HG02870 (cell line): ENCODE measurements around the gene RABGAP1.

Source experiments
- ATAC-seq: cut with Tn5 transposase; IDR thresholded peaks from one replicate; pipeline ENCODE4 v1.9.1; 2021; ENCODE audit warnings: mild to moderate bottlenecking, moderate library complexity; ENCODE audit not compliant: unreplicated experiment

Gene RABGAP1

DNA sequence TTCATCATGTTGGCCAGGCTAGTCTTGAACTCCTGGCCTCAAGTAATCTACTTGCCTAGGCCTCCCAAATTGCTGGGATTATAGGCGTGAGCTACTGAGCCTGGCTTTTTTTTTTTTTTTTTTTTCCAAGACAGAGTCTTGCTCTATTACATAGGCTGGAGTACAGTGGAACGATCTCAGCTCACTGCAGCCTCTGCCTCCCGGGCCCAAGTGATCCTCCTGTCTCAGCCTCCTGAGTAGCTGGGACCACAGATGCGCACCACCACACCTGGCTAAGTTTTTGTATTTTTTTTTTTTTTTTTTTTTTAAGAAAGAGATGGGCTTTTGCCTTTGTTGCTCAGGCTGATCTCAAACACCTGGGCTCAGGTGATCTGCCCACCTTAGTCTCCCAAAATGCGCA, 66.4 kb downstream of the RABGAP1 start:
- ATAC-seq, result no peak

DNA sequence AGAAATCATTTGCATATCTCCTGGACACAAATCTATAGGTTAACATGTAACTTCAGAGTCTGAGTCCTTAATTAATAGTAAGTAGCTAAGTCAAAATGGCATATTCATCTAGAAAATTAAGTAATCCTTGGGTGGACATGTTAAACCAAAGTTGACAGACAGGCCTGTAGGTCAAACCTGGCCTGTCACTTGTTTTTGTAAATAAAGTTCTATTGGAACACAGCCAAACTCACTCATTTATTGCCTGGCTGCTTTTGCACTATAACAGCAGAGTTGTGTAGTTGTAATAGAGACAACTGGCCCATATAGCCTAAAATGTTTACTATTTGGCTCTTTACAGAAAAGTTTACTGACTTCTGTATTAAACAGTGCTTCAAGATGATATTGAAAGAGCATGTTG, 68.1 kb downstream of the RABGAP1 start:
- ATAC-seq, result no peak

DNA sequence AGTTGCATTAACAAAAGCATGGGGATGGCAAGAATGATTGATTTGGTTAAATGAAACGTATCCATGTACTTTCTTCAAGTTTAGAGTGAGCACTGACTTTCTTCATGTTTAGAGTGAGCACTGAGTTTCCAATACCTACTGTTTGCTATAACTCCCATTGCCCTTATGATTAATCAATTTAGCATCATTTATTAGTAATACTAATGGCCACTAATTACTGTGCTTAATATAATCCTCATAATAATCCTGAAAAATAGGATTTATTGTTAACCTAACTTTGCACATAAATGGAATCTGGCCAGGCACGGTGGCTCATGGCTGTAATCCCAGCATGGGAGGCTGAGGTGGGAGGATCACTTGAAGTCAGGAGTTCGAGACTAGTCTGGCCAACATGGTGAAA, 70.6 kb downstream of the RABGAP1 start:
- no peak for ATAC-seq

DNA sequence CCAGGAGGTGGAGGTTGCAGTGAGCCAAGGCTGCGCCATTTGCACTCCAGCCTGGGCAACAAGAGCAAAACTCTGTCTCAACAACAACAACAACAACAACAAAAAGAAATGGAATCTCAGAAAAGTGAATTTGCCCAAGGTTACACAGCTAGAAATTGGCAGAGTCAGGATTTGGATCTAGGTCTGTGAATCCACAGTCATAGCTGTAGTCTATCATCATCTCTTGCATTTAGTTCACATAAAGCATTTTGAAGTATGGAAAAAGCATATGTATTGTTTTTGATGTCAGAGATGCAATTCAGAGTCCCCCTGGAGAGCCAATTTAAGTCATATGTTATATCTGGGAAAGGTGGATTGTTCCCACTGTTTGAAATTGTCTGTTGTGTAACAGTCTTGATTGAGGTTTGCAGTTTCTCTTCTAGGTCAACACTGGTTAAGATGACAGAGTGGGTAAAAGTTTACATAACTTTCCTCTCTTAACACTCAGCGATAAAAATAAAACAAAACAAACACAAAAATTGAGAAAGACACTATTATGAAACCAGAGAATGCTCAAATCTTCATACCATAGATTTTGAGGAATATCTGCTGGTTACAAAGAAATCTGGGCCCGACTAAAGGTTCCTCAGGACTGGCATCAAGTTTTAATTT, 71.2 kb downstream of the RABGAP1 start:
- no peak for ATAC-seq

- ATAC-seq, result no peak
These were observed 75.8 kb downstream of the RABGAP1 start for GRCh38 chr9:123016631-123017030.

GRCh38 chr9:123020796-123021195, 80.0 kb downstream of the RABGAP1 start:
- no peak for ATAC-seq

DNA sequence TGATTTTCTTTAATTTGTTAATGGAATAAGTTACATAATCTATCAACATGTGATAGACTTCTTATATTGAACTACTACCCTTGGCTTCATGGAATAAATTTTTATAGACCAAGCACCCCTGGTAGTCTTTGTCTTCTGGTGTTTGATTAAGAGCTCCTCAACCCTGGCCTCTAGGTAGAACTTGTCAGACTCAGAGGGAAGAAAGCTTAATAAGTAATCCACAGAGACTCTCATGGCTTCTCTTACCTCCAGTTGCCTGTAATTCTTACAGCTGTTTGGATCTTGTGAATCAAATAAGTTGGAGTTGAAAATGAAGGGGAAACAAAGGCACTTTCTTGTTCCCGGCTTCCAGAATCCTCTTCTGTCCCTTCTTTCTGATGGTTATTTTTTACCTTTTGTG, 85.6 kb downstream of the RABGAP1 start:
- no peak for ATAC-seq

DNA sequence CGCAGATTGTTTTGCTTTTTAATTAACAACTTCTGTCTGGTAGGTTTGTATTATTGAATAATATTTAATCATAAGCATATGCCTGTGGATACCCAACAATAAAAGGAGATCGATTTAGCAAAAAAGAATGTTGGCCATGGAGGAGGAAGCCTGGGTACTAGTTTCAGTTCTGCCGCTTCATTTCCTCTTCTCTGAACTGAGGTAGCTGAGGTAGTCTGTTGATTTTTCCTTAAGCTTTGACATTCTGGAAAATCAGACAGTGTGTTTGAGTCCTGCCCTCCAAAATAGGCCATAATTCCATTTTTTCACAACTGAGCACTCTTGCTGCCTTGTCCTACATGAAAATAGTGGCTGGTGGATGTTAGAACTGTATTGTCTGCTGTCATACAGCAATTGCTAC, 86.7 kb downstream of the RABGAP1 start:
- no peak for ATAC-seq

DNA sequence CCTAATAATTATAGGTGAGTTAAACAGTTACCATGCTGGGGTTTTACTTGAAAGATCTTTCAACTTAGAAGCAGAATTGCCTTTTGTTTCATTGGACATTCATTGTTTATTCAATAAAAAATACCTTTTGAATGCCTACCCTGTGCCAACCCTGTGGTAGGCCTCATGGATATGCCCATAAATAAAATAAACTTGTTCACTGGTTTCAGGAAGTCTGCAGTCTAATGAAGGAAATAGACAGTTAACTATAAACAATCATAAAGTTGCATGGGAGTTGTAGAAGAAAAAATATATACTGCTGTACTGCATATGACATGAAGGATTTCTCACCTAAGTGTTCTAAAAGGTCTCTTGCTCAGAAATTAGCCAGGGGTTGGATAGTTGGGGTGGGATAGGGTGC, 87.3 kb downstream of the RABGAP1 start:
- ATAC-seq, result no peak

DNA sequence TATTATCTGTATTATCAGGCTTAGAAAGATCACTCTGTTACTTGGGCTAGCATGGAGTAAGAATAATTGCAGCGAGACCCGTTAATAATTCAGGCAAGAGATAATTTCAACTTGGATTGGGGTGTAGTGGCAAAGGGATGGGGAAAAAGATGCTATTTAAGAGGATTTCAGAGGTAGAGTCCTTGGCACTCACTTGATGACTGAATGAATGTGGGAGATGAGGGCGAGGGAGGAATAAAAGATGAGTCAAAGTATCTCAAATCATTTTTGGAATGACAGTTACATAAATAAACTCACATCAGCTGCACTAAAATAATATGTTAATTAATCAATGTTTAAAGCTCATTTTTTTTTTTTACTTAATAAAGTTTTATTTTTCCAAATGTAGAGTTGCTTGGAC, 88.2 kb downstream of the RABGAP1 start:
- ATAC-seq, result no peak

DNA sequence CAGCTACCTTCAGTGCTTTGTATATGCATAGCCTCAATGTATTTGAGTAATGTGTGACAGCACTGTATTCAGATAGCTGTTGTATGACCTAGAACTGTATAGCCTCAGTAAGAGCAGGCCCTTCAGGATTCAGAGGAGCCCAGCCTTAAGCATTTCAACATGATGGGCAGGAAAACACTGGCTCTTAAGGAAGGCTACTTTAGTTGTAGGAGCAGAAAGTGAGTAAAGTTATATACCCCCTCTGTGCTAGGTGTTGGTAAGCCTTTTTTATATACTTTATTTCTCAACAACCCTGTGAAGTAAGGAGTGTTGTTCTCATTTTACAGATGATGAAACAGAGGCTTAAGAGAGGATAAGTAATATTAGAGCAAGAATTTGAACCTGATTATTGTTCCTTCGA, 91.1 kb downstream of the RABGAP1 start:
- ATAC-seq, result no peak

GRCh38 chr9:123033352-123033751, 92.5 kb downstream of the RABGAP1 start, which contains the start of gene GPR21:
Gene GPR21, plus strand, starts transcription at chr9:123033667. Its CDS starts 900 bp downstream, at chr9:123034567.
- ATAC-seq, result no peak

DNA sequence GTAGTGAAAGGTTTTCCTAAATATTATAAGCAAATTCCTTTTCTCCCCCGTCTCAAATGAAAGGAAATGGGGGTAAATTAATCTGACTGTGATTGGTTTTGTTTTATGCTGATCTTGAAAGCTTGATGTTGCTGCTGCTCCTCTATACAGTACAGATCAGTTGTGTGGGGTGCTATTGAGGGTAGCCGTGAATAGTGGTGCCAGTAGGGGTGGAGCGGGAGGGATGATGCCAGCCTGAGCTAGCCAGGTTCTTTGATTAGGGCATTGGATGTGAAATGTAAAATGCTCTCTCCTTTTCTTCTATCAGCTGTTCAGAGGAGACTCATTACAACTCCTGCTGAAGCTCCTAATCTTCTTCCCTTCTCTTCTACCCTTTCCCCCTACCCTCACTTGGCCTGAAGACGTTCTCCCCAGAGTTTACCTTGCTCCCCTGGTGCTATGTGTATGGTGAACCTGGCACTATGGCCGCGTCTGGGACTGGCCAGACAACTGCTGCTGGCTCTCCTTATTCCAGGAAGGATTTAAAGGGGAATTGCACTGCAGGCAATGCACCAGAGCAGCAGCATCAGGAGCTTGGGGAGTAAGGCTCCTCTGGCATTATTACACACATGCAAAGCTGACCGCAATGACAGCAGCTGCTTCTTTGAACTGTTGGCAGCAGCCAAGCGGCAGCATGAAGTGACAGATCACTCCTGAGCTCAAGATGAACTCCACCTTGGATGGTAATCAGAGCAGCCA, 93.2 kb downstream of the RABGAP1 start:
- no peak for ATAC-seq

DNA sequence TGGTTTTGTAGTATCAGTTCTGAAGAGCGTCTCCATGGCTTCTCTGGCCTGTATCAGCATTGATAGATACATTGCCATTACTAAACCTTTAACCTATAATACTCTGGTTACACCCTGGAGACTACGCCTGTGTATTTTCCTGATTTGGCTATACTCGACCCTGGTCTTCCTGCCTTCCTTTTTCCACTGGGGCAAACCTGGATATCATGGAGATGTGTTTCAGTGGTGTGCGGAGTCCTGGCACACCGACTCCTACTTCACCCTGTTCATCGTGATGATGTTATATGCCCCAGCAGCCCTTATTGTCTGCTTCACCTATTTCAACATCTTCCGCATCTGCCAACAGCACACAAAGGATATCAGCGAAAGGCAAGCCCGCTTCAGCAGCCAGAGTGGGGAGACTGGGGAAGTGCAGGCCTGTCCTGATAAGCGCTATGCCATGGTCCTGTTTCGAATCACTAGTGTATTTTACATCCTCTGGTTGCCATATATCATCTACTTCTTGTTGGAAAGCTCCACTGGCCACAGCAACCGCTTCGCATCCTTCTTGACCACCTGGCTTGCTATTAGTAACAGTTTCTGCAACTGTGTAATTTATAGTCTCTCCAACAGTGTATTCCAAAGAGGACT, 94.2 kb downstream of the RABGAP1 start:
- no peak for ATAC-seq

DNA sequence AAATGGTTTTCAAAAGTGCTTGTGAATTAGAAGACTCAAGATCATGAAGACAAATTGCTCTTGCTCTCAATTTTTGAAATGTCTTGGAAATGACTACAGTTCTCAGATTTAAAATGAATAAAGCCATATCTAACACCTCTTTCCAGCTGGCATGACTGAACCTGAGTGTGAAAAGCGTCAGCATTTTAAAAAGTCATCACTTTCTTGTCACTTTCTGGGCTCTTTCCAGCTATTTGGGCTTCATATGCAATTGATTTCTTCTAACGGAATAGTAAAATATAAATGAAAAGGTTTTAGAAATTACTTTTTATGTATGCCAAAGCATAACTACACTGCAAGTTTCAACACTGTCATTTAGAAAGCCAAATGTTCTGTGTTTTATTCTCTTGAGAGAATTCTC, 95.0 kb downstream of the RABGAP1 start:
- ATAC-seq, result no peak

DNA sequence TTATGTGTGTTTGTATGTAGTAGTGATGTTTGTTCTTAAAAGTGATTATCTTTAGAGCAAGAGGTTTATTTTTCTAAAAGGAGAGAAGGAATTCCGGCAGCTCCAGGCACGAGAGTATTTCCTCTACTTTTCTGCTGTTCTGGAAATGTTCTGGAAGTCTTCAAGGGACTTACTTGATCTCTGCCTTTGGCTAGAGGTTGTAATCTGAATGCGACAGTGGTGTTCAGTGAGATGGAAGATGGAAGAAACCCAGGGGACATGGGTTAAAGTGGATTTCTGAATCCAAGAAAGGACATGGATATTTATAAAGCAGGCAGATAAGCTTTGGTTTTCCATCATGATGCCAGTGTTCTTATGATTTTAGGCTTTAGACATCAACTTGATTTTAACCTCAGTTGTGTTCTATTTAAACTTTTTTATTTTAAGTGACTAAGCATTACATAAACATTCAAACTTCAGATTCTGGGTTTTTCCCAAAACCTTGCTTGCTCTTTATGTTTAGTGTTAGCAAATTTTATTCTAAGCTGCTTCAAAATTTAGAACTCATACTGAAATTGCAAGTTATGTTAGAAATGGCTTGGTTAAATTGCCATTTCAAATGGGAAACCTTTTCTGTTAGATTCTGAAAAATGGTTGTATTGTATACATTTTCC, 96.2 kb downstream of the RABGAP1 start:
- ATAC-seq, result no peak

GRCh38 chr9:123039617-123040219, 98.9 kb downstream of the RABGAP1 start:
- no peak for ATAC-seq

GRCh38 chr9:123040801-123041200, 100.0 kb downstream of the RABGAP1 start:
- no peak for ATAC-seq

DNA sequence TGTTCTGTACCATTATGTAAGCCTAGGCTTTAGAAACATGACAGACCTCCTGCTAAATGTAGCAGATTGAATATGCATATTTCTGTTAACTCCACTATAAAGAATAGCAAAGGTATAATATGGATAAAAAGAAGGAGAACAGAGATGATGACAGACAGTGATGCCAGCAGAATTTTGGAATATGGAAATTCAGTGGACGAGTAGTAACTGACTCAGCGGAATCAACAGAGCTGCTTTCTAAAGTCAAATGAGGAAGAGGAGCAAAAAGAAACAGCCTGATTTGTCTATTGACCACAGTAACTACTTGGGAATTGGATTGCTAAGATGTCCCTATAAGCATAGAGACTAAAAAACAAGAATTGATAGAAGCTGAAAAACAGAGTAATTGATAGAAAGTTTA, 100.7 kb downstream of the RABGAP1 start:
- no peak for ATAC-seq

DNA sequence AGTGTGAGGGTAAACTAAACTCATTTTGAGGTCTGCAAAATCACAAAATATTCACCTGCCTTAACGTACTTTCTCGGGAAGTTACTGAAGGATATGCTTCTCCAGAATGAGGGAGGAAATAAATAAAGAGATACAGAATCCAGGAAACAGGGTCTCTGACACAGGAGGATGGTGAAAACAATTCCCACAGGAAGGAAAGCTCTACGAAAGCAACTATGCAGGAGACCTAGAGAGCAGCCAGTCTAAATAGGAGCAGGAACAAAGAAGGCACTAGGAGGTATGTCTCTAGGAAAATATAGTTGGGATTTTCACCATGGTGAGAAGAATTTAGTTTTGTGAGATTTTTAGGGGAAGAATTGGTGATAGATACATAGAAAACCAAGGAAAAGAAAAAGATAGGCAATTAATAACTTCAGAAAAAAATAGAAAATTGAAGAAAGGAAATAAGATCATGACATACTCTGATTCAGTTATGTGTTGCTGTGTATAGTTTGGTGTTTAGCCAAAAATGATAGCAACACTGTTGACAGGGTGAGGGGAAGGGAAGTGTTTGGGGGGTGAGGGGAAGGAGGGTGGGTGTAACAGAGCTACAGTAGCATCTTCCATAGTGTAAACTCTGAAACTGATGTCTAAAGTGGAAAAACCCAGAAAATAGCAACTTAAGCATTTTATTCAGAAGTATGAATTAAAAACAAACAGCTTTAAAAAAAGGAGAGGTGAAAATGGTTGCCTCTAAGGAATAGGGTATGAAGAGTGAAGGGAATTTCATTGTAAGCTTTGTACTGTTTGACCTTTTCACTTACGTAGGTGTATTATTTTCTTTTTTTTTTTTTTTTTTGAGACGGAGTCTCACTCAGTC, 102.5 kb downstream of the RABGAP1 start:
- ATAC-seq, result no peak
